ENCODE results near the gene NFATC2IP. TPM values are rescaled to one million over a fixed set of nuclear protein-coding genes. Genes with fewer than 3 reads are reported as not detected.

The NFATC2IP gene
- total and polyA plus RNA-seq, 10 of the 15 experiments (the other 5 are each of a cell fraction or from before 2014, with no cell fraction given), result 12.2 to 93.9 (median 46.9) TPM

DNA sequence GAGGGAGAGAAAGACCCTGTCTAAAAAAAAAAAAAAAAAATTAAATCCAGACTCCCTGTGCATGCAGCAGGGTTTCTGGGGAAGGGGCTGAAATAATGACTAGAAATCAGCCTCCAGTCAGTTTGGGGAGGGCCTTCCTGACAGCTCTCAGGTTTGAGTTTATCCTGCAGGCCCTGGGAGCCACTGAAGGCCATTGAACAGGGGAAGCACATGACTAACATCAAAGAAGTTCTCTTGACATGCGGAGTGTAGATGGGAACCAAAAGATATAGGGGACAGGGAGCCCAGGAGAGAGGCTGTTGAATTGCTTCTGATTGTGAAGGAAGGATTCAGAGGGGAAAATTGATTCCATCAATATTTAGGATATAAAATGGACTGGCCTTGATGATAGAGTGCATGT lies 22.9 kb upstream of the NFATC2IP start (continued):
- TF ChIP-seq BMI1 (IDR thresholded peaks at IDR 0.05; ENCODE audit: borderline replicate concordance), result no peak

- TSS peak; percentile 68 for BruUV-seq (replicated peaks)
- ChIA-PET POLR2A (no interaction called here), SMC1A (ENCODE audit: uncharacterized antibody, unreplicated experiment) (interaction anchor here (1.9 to 4.2 kb wide), 2 partner anchors 14 to 66 kb away, joined by 4 to 52 read pairs; no protein-coding TSS in a partner anchor), RAD21 (ENCODE audit: unreplicated experiment) (interaction anchor here (1.5 to 4.5 kb wide), 3 partner anchors 14 to 20 kb away, joined by 4 to 46 read pairs (median 5); partner anchors contain the start of gene NFATC2IP), CTCF (interaction anchor here (7.2 kb wide), 1 partner anchor 14 kb away, joined by 136 read pairs; no protein-coding TSS in a partner anchor)
- DNase-seq (ENCODE audit: low read depth, low spot score) (no peak), FAIRE-seq (no peak), ATAC-seq (no peak)
- Histone ChIP-seq H3K79me2 (ENCODE audit: control insufficient read depth, insufficient read depth, low read length) (peaks cover 21% of the 10 kb centered on the region), H3K4me2 (ENCODE audit: control insufficient read depth, insufficient read depth) (no peak overlapping the region), H3K36me3 (ENCODE audit: control insufficient read depth in 2 of 2, insufficient read depth in 2 of 2, low read length in 1 of 2) (0 out of 4 replicates have a peak, but pooled peaks cover 0 to 3% of the 10 kb centered on the region in 2 experiments), H3K9me3 (replicated peaks; ENCODE audit: control insufficient read depth, insufficient read depth, low read length) (no peaks in the 10 kb centered on the region), H3K4me3 (no peak overlapping the region), H2AFZ (ENCODE audit: control insufficient read depth, low read depth, low read length) (no peak overlapping the region; the same call in 1 of the 2 replicates), H3K27me3 (replicated peaks in 1 of 2; ENCODE audit: control insufficient read depth in 2 of 2, insufficient read depth in 2 of 2, low read length in 1 of 2) (no peaks in the 10 kb centered on the region), H4K20me1 (ENCODE audit: control insufficient read depth, insufficient read depth) (no peaks in the 10 kb centered on the region), H3K9ac (ENCODE audit: control insufficient read depth, insufficient read depth, low read length) (no peak overlapping the region), H3K4me1 (ENCODE audit: control insufficient read depth, insufficient read depth, low read length) (peaks cover 16% of the 10 kb centered on the region), H3K27ac (ENCODE audit: control insufficient read depth, insufficient read depth) (peak overlapping the region; percentile 92)
- intact Hi-C loops (cut with micrococcal nuclease; ENCODE audit: unreplicated experiment) (loop anchor here (5.0 kb wide), 1 partner anchor 53 kb away; the partner anchor contains the start of gene ATP2A1), in situ Hi-C loops (cut with MboI) (no loop called here)
- WGBS (ENCODE audit: insufficient coverage, insufficient replicate concordance, low lambda C conversion rate, missing lambda C conversion rate), result 39% methylated on average over 3 of the region's 3 CpGs
- no peak for TF ChIP-seq CEBPB (IDR thresholded peaks at IDR 0.05; ENCODE audit: borderline replicate concordance in 1 of 2, low read depth in 2 of 2, low read length in 2 of 2)
- no peak for TF ChIP-seq CUX1 (IDR thresholded peaks at IDR 0.05; ENCODE audit: insufficient replicate concordance, low read depth, low read length)
- TF ChIP-seq SP1 (IDR thresholded peaks at IDR 0.05; ENCODE audit: low read depth, low read length), result no peak
- no peak for TF ChIP-seq IKZF1 (conservative IDR thresholded peaks at IDR 0.05)
- no peak for TF ChIP-seq CBFB (IDR thresholded peaks at IDR 0.05; ENCODE audit: low read depth)
- no peak for TF ChIP-seq IKZF2 (IDR thresholded peaks at IDR 0.05)
- no peak for TF ChIP-seq ZSCAN29 (IDR thresholded peaks at IDR 0.05)
- no peak for TF ChIP-seq SMC3 (IDR thresholded peaks at IDR 0.05; ENCODE audit: borderline replicate concordance, low read length)
Measured at GRCh38 chr16:28930203-28930602, 20.5 kb upstream of the NFATC2IP start.
